ENCODE measurements around the gene EDRF1.

- TF ChIP-seq CTCF (IDR thresholded peaks at IDR 0.05; ENCODE audit: low read length) (no peak), EZH2 (IDR thresholded peaks at IDR 0.05; ENCODE audit: borderline replicate concordance, low read length) (no peak)
These were observed 36.7 kb downstream of the EDRF1 start for GRCh38 chr10:125756196-125756595.

Data from OCI-LY1 (cell line).